Transverse colon (tissue), 4 donors: ENCODE data around the gene KLK13.

Experiments used
- EP300 ChIP-seq: sonication (generic); formaldehyde crosslinking; IDR thresholded peaks from one replicate; pipeline ENCODE4 v1.6.1; 2017; ENCODE audit warnings: antibody characterized with exemption, low read depth
- POLR2A ChIP-seq: fragments of 450-650 bp; IDR thresholded peaks from one replicate; pipeline ENCODE4 v1.6.1; 2016; ENCODE audit warnings: antibody characterized with exemption, mild to moderate bottlenecking, moderate library complexity
- POLR2AphosphoS5 ChIP-seq, 3 donors: sonication (generic); formaldehyde crosslinking; IDR thresholded peaks; one replicate each; pipeline ENCODE4 v1.6.1; 2016; ENCODE audit warnings: antibody characterized with exemption in 3 of 3
- TF ChIP-seq, protein P1 (sequence below), 5 experiments: fragments of 200-600 bp in 3 of 5; fragments of 450-650 bp in 2 of 5; sonication (generic) in 3 of 5; IDR thresholded peaks; 1 replicate in 2 of 5; 2 replicates in 3 of 5; pipeline ENCODE4 v1.5.1; 2016 to 2017; ENCODE audit warnings: antibody characterized with exemption in 5 of 5, inconsistent platforms in 3 of 5, mild to moderate bottlenecking in 2 of 5, moderate library complexity in 1 of 5

DNA sequence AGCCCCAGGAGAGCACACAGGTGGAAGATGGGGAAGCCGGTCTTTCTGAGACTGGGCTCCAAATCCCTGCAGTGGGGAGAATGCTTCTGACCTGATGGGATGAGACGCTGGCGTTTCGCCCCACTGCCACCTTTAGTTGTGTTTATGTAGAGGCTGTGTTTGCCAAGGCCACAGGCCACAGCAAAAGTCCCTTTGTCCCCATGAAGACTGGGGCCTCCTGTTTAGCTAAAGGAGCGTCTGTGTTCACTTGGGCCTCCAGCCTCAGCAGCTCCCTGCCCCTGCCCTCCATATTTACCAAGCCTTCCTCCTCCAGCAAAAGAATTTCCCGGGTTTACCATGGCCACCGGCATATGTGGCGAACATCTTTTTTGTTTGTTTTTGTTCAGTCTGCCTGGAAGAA, 28.2 kb upstream of the KLK13 start:
- TF ChIP-seq POLR2AphosphoS5 (IDR thresholded peaks at IDR 0.05) (no peak), POLR2A (no peak), EP300 (no peak)
- TF ChIP-seq, protein P1, sequence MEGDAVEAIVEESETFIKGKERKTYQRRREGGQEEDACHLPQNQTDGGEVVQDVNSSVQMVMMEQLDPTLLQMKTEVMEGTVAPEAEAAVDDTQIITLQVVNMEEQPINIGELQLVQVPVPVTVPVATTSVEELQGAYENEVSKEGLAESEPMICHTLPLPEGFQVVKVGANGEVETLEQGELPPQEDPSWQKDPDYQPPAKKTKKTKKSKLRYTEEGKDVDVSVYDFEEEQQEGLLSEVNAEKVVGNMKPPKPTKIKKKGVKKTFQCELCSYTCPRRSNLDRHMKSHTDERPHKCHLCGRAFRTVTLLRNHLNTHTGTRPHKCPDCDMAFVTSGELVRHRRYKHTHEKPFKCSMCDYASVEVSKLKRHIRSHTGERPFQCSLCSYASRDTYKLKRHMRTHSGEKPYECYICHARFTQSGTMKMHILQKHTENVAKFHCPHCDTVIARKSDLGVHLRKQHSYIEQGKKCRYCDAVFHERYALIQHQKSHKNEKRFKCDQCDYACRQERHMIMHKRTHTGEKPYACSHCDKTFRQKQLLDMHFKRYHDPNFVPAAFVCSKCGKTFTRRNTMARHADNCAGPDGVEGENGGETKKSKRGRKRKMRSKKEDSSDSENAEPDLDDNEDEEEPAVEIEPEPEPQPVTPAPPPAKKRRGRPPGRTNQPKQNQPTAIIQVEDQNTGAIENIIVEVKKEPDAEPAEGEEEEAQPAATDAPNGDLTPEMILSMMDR (IDR thresholded peaks at IDR 0.05) = no peak
